ENCODE data around the gene OBI1. TPM values are rescaled to one million over a fixed set of nuclear protein-coding genes. Genes with fewer than 3 reads are reported as not detected.

Gene OBI1
- total and polyA plus RNA-seq, 2 donors (not counting 3 experiments of a cell fraction or from before 2014, with no cell fraction given) = 5.0 to 16.1 TPM

- Histone ChIP-seq H3K9me3 (replicated peaks; ENCODE audit: control insufficient read depth, insufficient read depth, low read length) (no peaks in the 10 kb centered on the region), H2AFZ (ENCODE audit: low read depth, low read length) (peak overlapping the region; percentile 55), H4K20me1 (replicated peaks; ENCODE audit: control insufficient read depth, extremely low read depth, insufficient read depth, low read length) (no peaks in the 10 kb centered on the region), H3K9me1 (replicated peaks; ENCODE audit: control insufficient read depth, extremely low read depth, insufficient read depth, low read length) (no peaks in the 10 kb centered on the region), H3K36me3 (ENCODE audit: control insufficient read depth in 2 of 2, extremely low read depth in 1 of 2, insufficient read depth in 2 of 2, low read length in 2 of 2) (no peaks in the 10 kb centered on the region), H3K27ac (ENCODE audit: insufficient read depth, low read depth, low read length) (no peak overlapping the region), H3K4me3 (replicated peaks in 1 of 3; ENCODE audit: insufficient read depth in 1 of 3, low read depth in 1 of 3, low read length in 3 of 3) (peak overlapping the region in 1 of 3 experiments; percentile 39), H3K4me2 (ENCODE audit: insufficient read depth, low read length) (no peak overlapping the region), H3K27me3 (ENCODE audit: control insufficient read depth in 2 of 2, insufficient read depth in 2 of 2, low read length in 2 of 2) (peaks cover 79 to 96% of the 10 kb centered on the region in 2 experiments), H3K4me1 (ENCODE audit: control insufficient read depth, extremely low read depth, insufficient read depth, low read length) (no peaks in the 10 kb centered on the region), H3K79me2 (ENCODE audit: control insufficient read depth, insufficient read depth, low read length) (no peaks in the 10 kb centered on the region), H3K9ac (replicated peaks; ENCODE audit: extremely low read depth, insufficient read depth, low read length) (no peak overlapping the region)
- DNase-seq (ENCODE audit: low read depth, low spot score) (no peak), FAIRE-seq (no peak)
- CTCF ChIA-PET = no interaction called here
- TF ChIP-seq CTCF (IDR thresholded peaks at IDR 0.05; ENCODE audit: extremely low read depth in 1 of 2, insufficient read depth in 1 of 2, low read depth in 1 of 2, low read length in 2 of 2) (no peak), MYC (IDR thresholded peaks at IDR 0.05; ENCODE audit: low read depth, low read length) (no peak), POLR2AphosphoS5 (IDR thresholded peaks at IDR 0.05; ENCODE audit: insufficient read depth, low read depth, low read length) (no peak), POLR2A (IDR thresholded peaks at IDR 0.05; ENCODE audit: low read depth, low read length) (no peak), GATA2 (IDR thresholded peaks at IDR 0.05; ENCODE audit: insufficient read depth, insufficient read length, low read depth, low read length) (no peak), MAX (IDR thresholded peaks at IDR 0.05; ENCODE audit: insufficient read depth, insufficient read length) (no peak), EZH2 (IDR thresholded peaks at IDR 0.05; ENCODE audit: borderline replicate concordance, low read depth, low read length, severe bottlenecking) (no peak), FOS (IDR thresholded peaks at IDR 0.05; ENCODE audit: borderline replicate concordance, insufficient read depth, low read length) (no peak), JUN (IDR thresholded peaks at IDR 0.05; ENCODE audit: borderline replicate concordance, insufficient read depth, insufficient read length, low read depth) (no peak)
- POLR2A ChIA-PET = no interaction called here
- intact Hi-C loops (cut with micrococcal nuclease) = loop anchor here (5.0 kb wide), 1 partner anchor 470 kb away; no protein-coding TSS in a partner anchor
- dilution Hi-C loops (cut with MboI; ENCODE audit: extremely low pct_ligation_motif_present, low sequenced_read_pairs) = no loop called here
- BruUV-seq (replicated peaks) = no TSS peak
Measured at GRCh38 chr13:78601874-78602560, 56.9 kb downstream of the OBI1 start.
